GM10847 (cell line): Measurements from ENCODE around the gene SERP1.

Source experiments
- POLR2A ChIP-seq: IDR thresholded peaks from 2 replicates; pipeline ENCODE4 v1.6.1; 2011; ENCODE audit not compliant: insufficient read length; ENCODE audit errors: extremely low read depth

The SERP1 gene

GRCh38 chr3:150546226-150547044 lies at the start of gene SERP1, which contains the start of gene EIF2A:
Gene SERP1, minus strand, starts transcription at chr3:150546496. Its CDS starts 361 bp downstream, at chr3:150546135.
Gene EIF2A, plus strand, starts transcription at chr3:150546787. Its CDS starts 16 bp downstream, at chr3:150546803.
- peak; percentile 96 for TF ChIP-seq POLR2A

- no peak for TF ChIP-seq POLR2A
Measured at GRCh38 chr3:150594150-150594549, 47.9 kb upstream of the SERP1 start.

GRCh38 chr3:150589759-150590158 lies 43.5 kb upstream of the SERP1 start:
- no peak for TF ChIP-seq POLR2A

- no peak for TF ChIP-seq POLR2A
Measured at GRCh38 chr3:150588027-150588830, 41.9 kb upstream of the SERP1 start.

GRCh38 chr3:150583028-150583427 lies 36.7 kb upstream of the SERP1 start:
- no peak for TF ChIP-seq POLR2A

- TF ChIP-seq POLR2A: no peak
Measured at GRCh38 chr3:150582620-150583019, 36.3 kb upstream of the SERP1 start.

- TF ChIP-seq POLR2A: no peak
Measured at GRCh38 chr3:150581174-150581573, 34.9 kb upstream of the SERP1 start.

GRCh38 chr3:150577855-150578254 lies 31.6 kb upstream of the SERP1 start:
- no peak for TF ChIP-seq POLR2A

GRCh38 chr3:150567328-150567727 lies 21.0 kb upstream of the SERP1 start:
- no peak for TF ChIP-seq POLR2A

GRCh38 chr3:150564243-150564642 lies 17.9 kb upstream of the SERP1 start:
- no peak for TF ChIP-seq POLR2A

GRCh38 chr3:150557725-150558124 lies 11.4 kb upstream of the SERP1 start:
- TF ChIP-seq POLR2A: no peak

- TF ChIP-seq POLR2A: no peak
Measured at GRCh38 chr3:150556792-150557191, 10.5 kb upstream of the SERP1 start.

- no peak for TF ChIP-seq POLR2A
Measured at GRCh38 chr3:150555859-150556436, 9.7 kb upstream of the SERP1 start.

- TF ChIP-seq POLR2A: no peak
Measured at GRCh38 chr3:150547045-150547741, 897 bp upstream of the SERP1 start.

- TF ChIP-seq POLR2A: no peak
Measured at GRCh38 chr3:150545419-150546225, 674 bp downstream of the SERP1 start.

GRCh38 chr3:150544726-150545125 lies 1.6 kb downstream of the SERP1 start:
- no peak for TF ChIP-seq POLR2A
